GM12878 (cell line): Measurements from ENCODE around the gene CASP5. TPM values are rescaled to one million over a fixed set of nuclear protein-coding genes. Genes with fewer than 3 reads are reported as not detected.

Experiments used
- ATAC-seq: fragments of 200-7000 bp; cut with Tn5 transposase; 3 replicates; pipeline ENCODE4 v1.9.1; 2020; ENCODE audit warnings: mild to moderate bottlenecking, moderate library complexity
- BruUV-seq: library from RNA; stranded (reverse); fragments of 400-500 nt; replicated peaks from 2 replicates; lab custom pipeline; 2021; lab: Mats Ljungman, UMichigan
- CTCF ChIA-PET: fragments of 300-600 bp; sonication (Branson Sonifier 250); formaldehyde crosslinking; extraction: SDS; loops from one replicate; lab custom pipeline; 2021; ENCODE audit warnings: inconsistent platforms; lab: Yijun Ruan, JAX
- POLR2A ChIA-PET: fragments of 350-600 bp; formaldehyde crosslinking; extraction: SDS; loops from one replicate; lab custom pipeline; 2021; ENCODE audit warnings: inconsistent platforms; lab: Charles Lee
- RAD21 ChIA-PET: fragments of 300-600 bp; sonication (Branson Sonifier 250); formaldehyde crosslinking; loops from one replicate; lab custom pipeline; 2023; ENCODE audit warnings: antibody characterized with exemption; ENCODE audit not compliant: unreplicated experiment; lab: Charles Lee
- SMC1A ChIA-PET: fragments of 300-600 bp; sonication (Branson Sonifier 250); formaldehyde crosslinking; loops from one replicate; lab custom pipeline; 2023; ENCODE audit not compliant: unreplicated experiment, uncharacterized antibody; lab: Charles Lee
- DNase-seq: peaks from one replicate; pipeline ENCODE4 v3.0.0-alpha.2; 2011; ENCODE audit warnings: low read depth, low spot score
- FAIRE-seq: peaks from 3 replicates; lab custom pipeline; 2011; peaks lifted over from hg19 to GRCh38; lab: Jason Lieb, UNC
- H2AFZ ChIP-seq: 2 replicates; pipeline ENCODE4 v1.6.0; 2011; ENCODE audit warnings: low read depth, low read length, control low read depth; ENCODE audit not compliant: control insufficient read depth
- H3K27ac ChIP-seq: 2 replicates; pipeline ENCODE4 v1.5.1; 2011; ENCODE audit warnings: control low read depth; ENCODE audit not compliant: control insufficient read depth, insufficient read depth
- H3K27me3 ChIP-seq, 2 experiments: replicated peaks in 1 of 2; 2 replicates each; pipeline versions ENCODE4 v1.6.0 to v1.6.1; 2011; ENCODE audit warnings: low read length in 1 of 2; ENCODE audit not compliant: control insufficient read depth in 2 of 2, insufficient read depth in 2 of 2
- H3K36me3 ChIP-seq, 2 experiments: 2 replicates each; pipeline ENCODE4 v1.5.1; 2011; ENCODE audit warnings: low read length in 1 of 2; ENCODE audit not compliant: control insufficient read depth in 2 of 2, insufficient read depth in 2 of 2
- H3K4me1 ChIP-seq: 2 replicates; pipeline ENCODE4 v1.6.1; 2011; ENCODE audit warnings: mild to moderate bottlenecking, low read length, moderate library complexity, mixed read lengths; ENCODE audit not compliant: control insufficient read depth, insufficient read depth
- H3K4me2 ChIP-seq: 2 replicates; pipeline ENCODE4 v1.6.0; 2011; ENCODE audit warnings: control low read depth; ENCODE audit not compliant: control insufficient read depth, insufficient read depth
- H3K4me3 ChIP-seq: fragments of 200-600 bp; sonication (generic); 2 replicates; pipeline ENCODE4 v1.5.1; 2016
- H3K79me2 ChIP-seq: 2 replicates; pipeline ENCODE4 v1.6.0; 2011; ENCODE audit warnings: low read length; ENCODE audit not compliant: control insufficient read depth, insufficient read depth
- H3K9ac ChIP-seq: 2 replicates; pipeline ENCODE4 v1.8.0; 2011; ENCODE audit warnings: low read length, control low read depth, mixed read lengths; ENCODE audit not compliant: control insufficient read depth, insufficient read depth
- H3K9me3 ChIP-seq: replicated peaks from 3 replicates; pipeline ENCODE4 v1.5.1; 2011; ENCODE audit warnings: mild to moderate bottlenecking, low read length; ENCODE audit not compliant: control insufficient read depth, insufficient read depth
- H4K20me1 ChIP-seq: 2 replicates; pipeline ENCODE4 v1.6.0; 2011; ENCODE audit not compliant: control insufficient read depth, insufficient read depth
- CREM ChIP-seq: IDR thresholded peaks from 2 replicates; pipeline ENCODE4 v1.6.1; 2014; ENCODE audit warnings: antibody characterized with exemption, low read depth
- GABPA ChIP-seq: IDR thresholded peaks from 2 replicates; pipeline ENCODE4 v1.6.1; 2014; ENCODE audit warnings: antibody characterized with exemption, low read depth, mild to moderate bottlenecking, inconsistent platforms
- IRF5 ChIP-seq: fragments of 450-650 bp; IDR thresholded peaks from 2 replicates; pipeline ENCODE4 v1.6.1; 2017; ENCODE audit warnings: borderline replicate concordance
- MAX ChIP-seq: IDR thresholded peaks from 2 replicates; pipeline ENCODE4 v1.6.1; 2012; ENCODE audit warnings: low read depth, low read length, improper control_type of control experiment
- MYC ChIP-seq: IDR thresholded peaks from 2 replicates; pipeline ENCODE4 v1.6.1; 2011; ENCODE audit warnings: mild to moderate bottlenecking, low read length, moderate library complexity, inconsistent platforms; ENCODE audit not compliant: insufficient read depth, insufficient replicate concordance, insufficient read length, severe bottlenecking
- PAX5 ChIP-seq: IDR thresholded peaks from 2 replicates; pipeline ENCODE4 v1.6.1; 2011; ENCODE audit warnings: low read depth, low read length, borderline replicate concordance
- POLR2AphosphoS2 ChIP-seq: IDR thresholded peaks from 2 replicates; pipeline ENCODE4 v1.6.1; 2011; ENCODE audit warnings: low read depth, mild to moderate bottlenecking, low read length, improper control_type of control experiment, moderate library complexity
- POLR2AphosphoS5 ChIP-seq: IDR thresholded peaks from 2 replicates; pipeline ENCODE4 v1.6.1; 2011; ENCODE audit warnings: mild to moderate bottlenecking, low read length, inconsistent platforms
- RFX5 ChIP-seq: IDR thresholded peaks from 2 replicates; pipeline ENCODE4 v1.6.1; 2011; ENCODE audit warnings: low read depth, low read length, improper control_type of control experiment
- SMAD5 ChIP-seq: IDR thresholded peaks from 2 replicates; pipeline ENCODE4 v1.6.1; 2016; ENCODE audit warnings: antibody characterized with exemption, low read depth
- SPI1 ChIP-seq: IDR thresholded peaks from 2 replicates; pipeline ENCODE4 v1.6.1; 2011; ENCODE audit warnings: low read depth, mild to moderate bottlenecking, low read length, moderate library complexity, borderline replicate concordance; ENCODE audit not compliant: insufficient read depth
- TAF1 ChIP-seq: IDR thresholded peaks from 2 replicates; pipeline ENCODE4 v1.6.1; 2011; ENCODE audit warnings: mild to moderate bottlenecking, low read depth, low read length, borderline replicate concordance
- TARDBP ChIP-seq: IDR thresholded peaks from 2 replicates; pipeline ENCODE4 v1.6.1; 2016; ENCODE audit warnings: borderline replicate concordance
- WGBS: methylation state at CpG from one replicate; pipeline ENCODE4 v1.1.6; 2016; ENCODE audit warnings: low lambda C conversion rate; ENCODE audit not compliant: insufficient replicate concordance, insufficient coverage; ENCODE audit errors: missing lambda C conversion rate; 5-methylcytosine and 5-hydroxymethylcytosine counted together
- in situ Hi-C: fragments of 300-500 bp; cut with MboI; formaldehyde crosslinking; loops from 9 replicates; pipeline ENCODE4 v1.14.3; 2018; ENCODE audit warnings: mixed read lengths
- intact Hi-C: fragments of 100-400 bp; cut with micrococcal nuclease; formaldehyde crosslinking; loops from one replicate; pipeline ENCODE4 v1.14.2; 2022; ENCODE audit not compliant: unreplicated experiment
- polyA plus RNA-seq, 11 experiments: library from polyadenylated mRNA; depleted of rRNA in 4 of 11; unstranded in 6 of 11; stranded (reverse) in 5 of 11; fragments of >200 nt; fragmentation: Nextera tagmentation in 4 of 11; fragmentation: Illumina TruSeq in 1 of 11; extraction: Ambion mirVana in 4 of 11; extraction: Trizol in 1 of 11; gene quantifications; 1 replicate in 1 of 11; 2 replicates in 10 of 11; pipeline versions ENCODE4 v1.2.1 to v1.2.3, GENCODE V29; 2011 to 2016; ENCODE audit warnings: inconsistent platforms in 2 of 11, missing spikeins in 2 of 11, low read depth in 1 of 11
- total RNA-seq, 4 experiments: library from RNA; depleted of rRNA in 3 of 4; stranded (reverse); fragments of >200 nt in 3 of 4; fragmentation: Illumina TruSeq in 1 of 4; extraction: Trizol in 1 of 4; gene quantifications; 2 replicates each; pipeline versions ENCODE4 v1.2.1 to v1.2.3, GENCODE V29; 2013 to 2021

CASP5 gene
- total and polyA plus RNA-seq, 10 of the 15 experiments (the other 5 are each of a cell fraction or from before 2014, with no cell fraction given), result not detected

GRCh38 chr11:105004021-105004420 lies 18.9 kb downstream of the CASP5 start:
- no peaks in the 10 kb centered on the region for H3K79me2 ChIP-seq
- H3K9ac ChIP-seq, result no peak overlapping the region
- no peaks in the 10 kb centered on the region for H3K27me3 ChIP-seq
- no peak for FAIRE-seq
- no peak overlapping the region for H3K4me3 ChIP-seq
- RAD21 ChIA-PET, result no interaction called here
- intact Hi-C loops, result loop anchor here (5.0 kb wide), 1 partner anchor 57 kb away; no protein-coding TSS in a partner anchor
- no peak overlapping the region for H3K27ac ChIP-seq
- no peak for DNase-seq
- TF ChIP-seq MAX (no peak), SPI1 (no peak), SMAD5 (no peak), PAX5 (no peak), TARDBP (no peak), POLR2AphosphoS2 (no peak), CREM (no peak), POLR2AphosphoS5 (no peak)
- TF ChIP-seq, all 136 proteins: peak for 0
- ATAC-seq, result no peak
- no peaks in the 10 kb centered on the region for H3K9me3 ChIP-seq
- H3K36me3 ChIP-seq, result no peaks in the 10 kb centered on the region
- POLR2A ChIA-PET, result no interaction called here
- no TSS peak for BruUV-seq
- 46% methylated on average over 3 of the region's 3 CpGs for WGBS
- no peaks in the 10 kb centered on the region for H3K4me1 ChIP-seq
- no peak overlapping the region for H3K4me2 ChIP-seq
- CTCF ChIA-PET, result no interaction called here
- SMC1A ChIA-PET, result no interaction called here
- no peaks in the 10 kb centered on the region for H4K20me1 ChIP-seq
- H2AFZ ChIP-seq, result no peak overlapping the region
- in situ Hi-C loops, result loop anchor here (10.0 kb wide), 1 partner anchor 389 kb away; no protein-coding TSS in a partner anchor

- Histone ChIP-seq H4K20me1 (no peaks in the 10 kb centered on the region), H3K9ac (no peak overlapping the region), H3K4me1 (no peaks in the 10 kb centered on the region), H3K9me3 (no peaks in the 10 kb centered on the region), H3K27ac (no peak overlapping the region), H3K27me3 (no peaks in the 10 kb centered on the region), H3K4me2 (no peak overlapping the region), H2AFZ (no peak overlapping the region), H3K36me3 (no peaks in the 10 kb centered on the region), H3K79me2 (no peaks in the 10 kb centered on the region), H3K4me3 (no peak overlapping the region)
- intact Hi-C loops, result loop anchor here (5.0 kb wide), 1 partner anchor 56 kb away; no protein-coding TSS in a partner anchor
- DNase-seq (no peak), FAIRE-seq (no peak), ATAC-seq (no peak)
- TF ChIP-seq MYC (no peak), IRF5 (no peak), TAF1 (no peak), RFX5 (no peak), GABPA (no peak)
- ChIA-PET SMC1A (no interaction called here), POLR2A (no interaction called here), RAD21 (no interaction called here), CTCF (interaction anchor here (0.7 to 1.3 kb wide), 4 partner anchors 13 to 849 kb away, joined by 3 to 4 read pairs (median 3); no protein-coding TSS in a partner anchor)
- no TSS peak for BruUV-seq
- 0% methylated on average over 2 of the region's 2 CpGs for WGBS
- in situ Hi-C loops, result loop anchor here (10.0 kb wide), 1 partner anchor 388 kb away; no protein-coding TSS in a partner anchor
Observed at GRCh38 chr11:105003151-105003550, 19.8 kb downstream of the CASP5 start.
